Stimulated activated CD8-positive, alpha-beta memory T cell treated with anti-CD3 and anti-CD28 coated beads, Interleukin-7, amount 100 ng/mL, for 24 hours (primary cell): ENCODE measurements around the gene SLC6A8.
"Not testable (repeated sequence)": the region's sequence is repeated elsewhere in the genome, so short reads cannot be mapped to it uniquely, and the experiment has no call there.

Experiments
- DNase-seq: peaks from one replicate; pipeline ENCODE4 v3.0.0-alpha.2; 2020; ENCODE audit warnings: low read depth

SLC6A8 gene

DNA sequence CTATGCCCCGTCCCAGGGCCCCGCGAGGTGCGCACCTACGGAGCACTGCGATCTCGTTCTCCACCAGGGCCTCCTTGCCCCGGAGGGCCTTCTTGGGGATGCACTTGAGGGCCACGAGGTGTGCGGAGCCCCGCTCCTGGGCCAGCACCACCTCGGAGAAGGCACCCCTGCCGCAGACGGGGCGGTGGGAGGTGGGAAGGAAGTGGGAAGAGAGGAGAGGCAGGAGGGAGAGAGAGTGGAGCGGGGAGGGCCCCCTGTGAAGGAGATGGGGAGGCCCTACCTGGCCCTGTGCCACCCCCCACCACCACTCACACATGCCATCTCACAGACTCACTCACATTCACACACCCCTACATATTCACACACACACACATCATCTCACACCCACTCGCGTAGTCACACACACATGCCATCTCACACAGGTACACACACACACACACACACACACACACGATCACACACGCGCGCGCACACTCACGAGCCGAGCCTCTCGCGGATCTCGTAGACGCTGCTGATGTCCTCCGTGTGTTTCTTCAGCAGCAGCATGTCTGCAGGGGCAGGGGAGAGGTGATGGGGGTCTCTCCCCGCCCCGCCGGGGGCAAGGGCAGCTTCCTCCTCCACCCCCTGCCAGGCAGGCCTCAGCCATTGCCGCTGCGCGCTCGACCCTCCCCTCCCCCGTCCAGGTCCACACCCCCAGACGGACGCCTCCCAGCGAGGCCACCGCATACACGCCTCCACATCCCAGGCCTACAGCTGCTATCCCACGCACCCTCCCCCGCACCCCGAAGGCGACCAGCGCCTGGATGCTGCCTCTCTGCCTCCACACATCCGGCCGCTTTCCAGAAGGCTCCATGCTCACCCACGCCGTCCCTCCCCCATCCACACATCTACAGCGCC lies 14.9 kb upstream of the SLC6A8 start:
- DNase-seq, result no peak

DNA sequence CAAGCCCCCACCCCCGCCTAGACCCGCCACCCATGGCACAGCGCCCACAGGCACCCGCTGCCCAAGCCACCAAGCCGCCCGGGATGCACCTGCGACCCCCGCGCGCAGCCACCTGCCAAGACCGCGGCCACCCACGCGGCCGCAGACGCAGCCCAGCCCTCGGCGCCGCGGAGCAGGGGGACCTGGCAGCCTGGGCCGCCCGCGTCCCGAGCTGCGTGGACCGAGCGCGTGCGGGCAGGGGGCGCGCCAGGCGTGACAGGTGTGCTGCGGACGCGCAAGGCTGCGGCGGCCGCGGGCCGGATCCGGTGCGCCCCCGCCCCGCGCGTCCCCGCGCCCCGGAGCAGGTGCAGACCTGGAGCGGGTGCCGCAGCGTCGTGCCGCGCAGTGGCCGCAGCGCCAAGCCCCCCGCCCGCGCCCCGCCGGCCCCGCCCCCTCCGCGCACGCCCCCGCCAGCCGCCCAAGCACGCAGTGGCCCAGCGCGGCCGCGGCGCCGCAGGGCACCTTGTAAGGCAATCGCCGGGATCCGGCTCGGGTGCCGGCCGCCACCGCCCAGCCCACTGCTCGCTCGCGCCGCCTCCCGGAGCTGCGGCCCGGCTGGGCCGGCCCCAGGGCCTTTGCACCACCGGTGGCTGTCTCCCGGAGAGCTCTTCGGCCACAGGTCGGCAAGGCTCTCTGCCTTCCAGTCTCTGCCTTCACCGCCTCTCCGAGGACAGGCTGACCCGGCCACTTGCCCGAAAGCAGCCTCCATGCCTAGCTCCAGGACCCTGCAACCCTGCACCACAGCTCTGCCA lies 14.1 kb upstream of the SLC6A8 start, which contains the start of gene PNCK:
Gene PNCK (minus strand): TSS at position 386 of the 791 bp plus-strand sequence. CDS start 737 bp downstream, outside the sequence.
- no peak for DNase-seq

- DNase-seq, result no peak
These were observed 13.4 kb upstream of the SLC6A8 start for GRCh38 chrX:153674219-153674851.

- DNase-seq, result no peak
These were observed 6.6 kb upstream of the SLC6A8 start for GRCh38 chrX:153681175-153681574.

DNA sequence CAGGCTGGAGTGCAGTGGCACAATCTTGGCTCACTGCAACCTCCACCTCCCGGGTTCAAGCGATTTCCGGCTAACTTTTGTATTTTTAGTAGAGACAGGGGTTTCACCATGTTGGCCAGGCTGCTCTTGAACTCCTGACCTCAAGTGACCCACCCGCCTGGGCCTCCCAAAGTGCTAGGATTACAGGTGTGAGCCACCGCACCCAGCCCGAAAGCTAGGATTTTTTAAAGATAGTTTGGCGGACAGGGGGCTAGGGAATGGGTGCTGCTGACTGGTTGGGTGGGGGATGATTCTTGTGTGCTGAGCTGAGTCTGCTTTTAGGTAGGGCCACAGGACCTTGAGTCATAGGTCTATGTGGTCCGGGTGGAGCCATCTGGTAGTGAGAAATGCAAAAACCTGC lies 4.2 kb upstream of the SLC6A8 start:
- not testable (repeated sequence) for DNase-seq

- DNase-seq, result no peak
These were observed 3.1 kb upstream of the SLC6A8 start for GRCh38 chrX:153684467-153685155.

- no peak for DNase-seq
These were observed 2.6 kb upstream of the SLC6A8 start for GRCh38 chrX:153685156-153685536.

DNA sequence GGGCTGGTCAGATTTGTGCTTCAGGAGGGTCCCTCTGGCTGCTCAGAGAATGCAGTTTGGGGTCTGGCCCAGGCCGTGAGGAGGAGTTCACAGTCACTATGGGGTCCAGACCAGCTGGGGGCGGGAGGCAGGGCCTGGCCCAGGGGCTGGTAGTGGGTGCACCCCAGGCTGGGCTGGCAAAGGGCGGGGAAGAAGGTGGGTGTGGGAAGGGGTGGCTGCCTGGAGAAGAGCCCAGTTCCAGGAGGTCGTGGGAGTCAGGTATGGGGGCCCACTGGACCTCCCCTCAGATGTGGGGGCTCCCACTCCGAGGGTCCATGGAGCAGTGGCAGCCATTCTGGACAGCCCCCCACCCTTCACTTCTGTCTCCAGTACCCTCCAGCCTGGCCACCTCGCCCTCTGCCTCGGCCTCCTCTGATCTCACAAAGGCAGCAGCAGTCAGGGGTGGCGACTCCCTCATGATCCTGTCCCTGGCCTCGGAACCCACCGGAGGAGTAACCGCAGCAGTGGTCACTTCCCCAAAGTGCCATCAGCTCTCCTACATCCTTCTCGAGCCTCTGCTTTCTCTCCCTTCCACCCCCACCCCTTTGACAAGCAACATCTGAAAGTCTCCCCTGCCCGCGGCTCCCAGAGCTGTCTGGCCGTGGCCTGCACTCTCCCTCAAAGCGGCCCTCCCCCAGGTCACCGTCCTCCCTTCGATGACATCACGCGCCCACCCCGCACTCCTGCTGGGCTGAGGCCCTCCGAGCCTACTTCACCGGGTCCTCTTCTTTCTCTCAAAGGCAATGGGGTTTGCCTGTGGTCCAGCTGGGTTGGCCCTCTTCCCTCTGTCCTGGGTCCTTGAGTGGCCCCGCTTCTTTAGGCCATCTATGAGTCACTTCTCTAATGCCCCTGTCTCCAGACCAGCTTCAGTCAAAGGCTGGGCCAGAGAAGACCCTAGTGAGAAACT lies 1.7 kb upstream of the SLC6A8 start:
- DNase-seq, result no peak

DNA sequence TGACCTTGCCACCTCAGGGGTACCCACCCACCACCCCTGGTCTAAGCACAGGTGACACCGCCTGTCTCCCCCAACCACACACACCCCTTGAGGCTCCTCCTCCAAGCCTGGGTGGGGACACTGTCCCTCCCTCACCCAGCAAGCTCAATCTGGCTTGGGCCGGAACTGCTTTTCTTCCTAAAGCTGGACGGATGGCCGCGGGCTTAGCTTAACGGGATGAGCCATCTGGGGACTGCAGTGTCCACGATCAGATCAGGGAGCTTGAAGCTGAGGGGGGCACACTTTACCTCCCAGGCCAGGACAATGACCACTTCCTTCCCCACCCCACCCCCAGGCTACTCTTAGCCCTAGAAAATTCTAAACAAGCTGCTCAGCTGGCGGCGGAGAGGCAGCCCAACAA lies 1.0 kb upstream of the SLC6A8 start:
- DNase-seq, result no peak

DNA sequence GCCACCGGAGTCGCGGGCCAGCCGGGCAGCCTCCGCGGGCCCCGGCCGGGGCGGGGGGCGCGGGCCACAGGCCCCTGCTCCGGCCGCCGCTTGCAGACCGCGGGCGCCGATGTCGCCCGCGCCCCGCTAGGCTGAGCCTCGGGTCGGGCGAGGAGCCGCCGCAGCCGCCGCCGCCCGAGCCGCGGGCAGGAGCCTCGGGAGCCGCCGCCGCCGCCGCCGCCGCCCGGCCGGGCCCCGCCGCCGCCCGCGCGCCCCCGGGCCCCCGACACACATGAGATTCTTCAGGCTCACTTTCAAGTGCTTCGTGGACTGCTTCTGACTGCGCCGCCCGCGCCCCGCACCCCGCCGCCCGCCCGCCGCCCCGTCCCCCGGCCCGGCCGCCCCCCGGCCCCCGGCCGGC lies 345 bp downstream of the SLC6A8 start:
- no peak for DNase-seq

- DNase-seq, result no peak
These were observed 780 bp downstream of the SLC6A8 start for GRCh38 chrX:153688506-153688905.

GRCh38 chrX:153688911-153689590 lies 1.3 kb downstream of the SLC6A8 start:
- no peak for DNase-seq

DNA sequence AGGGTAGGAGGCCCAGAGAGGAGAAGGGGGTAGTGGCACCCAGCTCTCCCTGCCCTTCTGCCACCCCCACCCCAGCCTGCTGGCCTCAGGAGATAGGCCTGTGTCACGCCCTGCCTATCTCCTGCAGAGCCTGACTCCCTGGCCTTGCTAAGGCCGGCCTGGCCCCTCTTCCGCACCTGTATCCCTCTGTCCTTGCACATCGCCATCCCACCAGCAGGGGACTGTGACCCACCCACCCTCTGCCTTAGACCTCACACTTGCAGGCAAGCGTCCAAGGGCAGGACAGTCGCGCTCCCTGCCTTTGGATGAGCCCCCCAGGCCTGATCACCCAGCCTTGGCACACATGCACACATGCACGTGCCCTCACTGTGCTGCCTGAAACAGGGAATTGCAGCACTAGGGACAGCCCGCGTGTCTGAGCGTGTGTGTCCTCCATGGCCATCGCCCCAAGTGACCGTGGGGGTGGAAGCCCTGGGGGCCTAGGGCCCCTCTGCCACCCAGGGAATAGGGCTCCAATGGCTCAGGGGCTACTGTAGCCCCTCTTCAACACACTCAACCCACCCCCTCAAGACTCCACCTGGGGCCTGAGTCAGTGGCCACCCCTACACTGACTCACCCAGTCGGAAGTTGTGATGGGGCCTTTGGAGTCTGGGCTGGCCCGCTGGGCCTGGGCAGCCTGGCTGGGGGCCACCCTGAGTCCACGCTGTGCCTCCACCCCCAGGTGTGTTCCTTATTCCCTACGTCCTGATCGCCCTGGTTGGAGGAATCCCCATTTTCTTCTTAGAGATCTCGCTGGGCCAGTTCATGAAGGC lies 2.1 kb downstream of the SLC6A8 start:
- no peak for DNase-seq

DNA sequence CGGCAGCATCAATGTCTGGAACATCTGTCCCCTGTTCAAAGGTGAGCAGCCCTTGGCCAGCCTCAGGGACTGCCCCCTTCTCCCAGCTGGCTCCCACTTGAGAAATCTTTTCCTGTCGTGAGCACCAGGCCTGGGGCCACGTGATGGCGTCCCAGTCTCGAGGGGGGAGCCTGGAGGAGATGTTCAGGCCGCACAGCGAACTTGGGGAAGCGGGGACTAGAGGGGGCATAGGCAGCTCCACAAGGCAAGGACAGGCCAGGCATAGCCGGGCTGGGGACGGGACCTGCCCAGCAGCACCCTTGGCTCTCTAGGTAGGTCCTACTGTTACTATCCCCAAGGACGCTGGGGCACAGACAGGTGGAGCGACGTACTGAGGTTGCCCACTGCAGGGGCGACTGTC lies 2.7 kb downstream of the SLC6A8 start:
- no peak for DNase-seq

- not testable (repeated sequence) for DNase-seq
These were observed 3.5 kb downstream of the SLC6A8 start for GRCh38 chrX:153691032-153691827.

DNA sequence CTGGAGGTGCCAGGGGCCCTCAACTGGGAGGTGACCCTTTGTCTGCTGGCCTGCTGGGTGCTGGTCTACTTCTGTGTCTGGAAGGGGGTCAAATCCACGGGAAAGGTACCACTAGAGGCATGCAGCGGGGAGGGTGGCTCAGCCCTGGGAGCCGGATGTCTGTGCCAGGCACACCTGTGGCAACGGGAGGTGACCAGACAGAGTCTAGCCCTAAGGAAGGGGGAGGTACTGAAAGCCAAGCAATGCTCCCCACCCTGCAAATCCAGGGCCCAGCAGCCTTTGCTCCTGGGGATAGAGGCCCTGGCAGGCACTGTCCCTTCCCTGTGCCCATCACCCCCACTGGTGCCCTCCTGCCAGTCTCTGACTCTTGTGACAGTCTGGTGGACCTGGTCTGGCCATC lies 4.3 kb downstream of the SLC6A8 start:
- no peak for DNase-seq

- no peak for DNase-seq
These were observed 5.0 kb downstream of the SLC6A8 start for GRCh38 chrX:153692611-153693156.
